SK-N-SH (cell line): Measurements from ENCODE around the gene CHIC1. TPM values are rescaled to one million over a fixed set of nuclear protein-coding genes. Genes with fewer than 3 reads are reported as not detected.

Experiments used
- CTCF ChIA-PET: fragments of 300-600, 350-600 bp; formaldehyde crosslinking; extraction: SDS; loops from one replicate; lab custom pipeline; 2021; lab: Yijun Ruan, JAX
- POLR2A ChIA-PET: fragments of 350-600 bp; sonication (Branson Sonifier 250); formaldehyde crosslinking; extraction: SDS; loops from one replicate; lab custom pipeline; 2020; ENCODE audit warnings: antibody characterized with exemption, inconsistent platforms; lab: Yijun Ruan, JAX
- DNase-seq: peaks from one replicate; pipeline ENCODE4 v3.0.0; 2012
- H2AFZ ChIP-seq: fragments of 200-600 bp; sonication (generic); 2 replicates; pipeline ENCODE4 v1.8.1; 2016; ENCODE audit warnings: antibody characterized with exemption, mild to moderate bottlenecking, low read depth
- H3F3A ChIP-seq: fragments of 200-600 bp; sonication (generic); replicated peaks from 2 replicates; pipeline ENCODE3; 2016; ENCODE audit warnings: antibody characterized with exemption, mild to moderate bottlenecking; ENCODE audit not compliant: insufficient read depth
- H3K27ac ChIP-seq, 2 experiments: fragments of 200-500 bp in 1 of 2; fragments of 200-600 bp in 1 of 2; sonication (Bioruptor generic) in 1 of 2; sonication (generic), shearing (Covaris generic) in 1 of 2; 2 replicates each; pipeline versions ENCODE4 v1.5.1 to v1.6.1; 2014 to 2016; ENCODE audit warnings: low read depth in 2 of 2, inconsistent platforms in 1 of 2, low read length in 1 of 2, mild to moderate bottlenecking in 1 of 2, mixed read lengths in 1 of 2
- H3K27me3 ChIP-seq: fragments of 200-600 bp; sonication (generic), shearing (Covaris generic); 2 replicates; pipeline ENCODE4 v1.6.1; 2016; ENCODE audit warnings: mixed run types; ENCODE audit not compliant: insufficient read depth
- H3K36me3 ChIP-seq, 2 experiments: fragments of 200-500 bp in 1 of 2; fragments of 200-600 bp in 1 of 2; sonication (Bioruptor generic) in 1 of 2; sonication (generic) in 1 of 2; replicated peaks in 1 of 2; 2 replicates each; pipeline versions ENCODE3 to v1.5.1; 2014 to 2016; ENCODE audit warnings: low read length in 1 of 2, mild to moderate bottlenecking in 1 of 2; ENCODE audit not compliant: insufficient read depth in 2 of 2, control insufficient read depth in 1 of 2
- H3K4me1 ChIP-seq, 2 experiments: fragments of 200-500 bp in 1 of 2; fragments of 200-600 bp in 1 of 2; sonication (Bioruptor generic) in 1 of 2; sonication (generic), shearing (Covaris generic) in 1 of 2; 2 replicates each; pipeline versions ENCODE4 v1.5.1 to v1.6.1; 2014 to 2016; ENCODE audit warnings: low read depth in 1 of 2, low read length in 1 of 2, mixed run types in 1 of 2; ENCODE audit not compliant: insufficient read depth in 2 of 2, control insufficient read depth in 1 of 2
- H3K4me2 ChIP-seq: fragments of 200-600 bp; sonication (generic), shearing (Covaris generic); 2 replicates; pipeline ENCODE4 v1.6.1; 2017; ENCODE audit warnings: mixed run types
- H3K4me3 ChIP-seq, 2 experiments: fragments of 200-500 bp in 1 of 2; fragments of 200-600 bp in 1 of 2; sonication (Bioruptor generic) in 1 of 2; sonication (generic), shearing (Covaris generic) in 1 of 2; 2 replicates each; pipeline versions ENCODE4 v1.5.1 to v1.8.1; 2014 to 2016; ENCODE audit warnings: low read depth in 2 of 2, inconsistent platforms in 1 of 2, low read length in 1 of 2, mild to moderate bottlenecking in 1 of 2, mixed read lengths in 1 of 2, moderate library complexity in 1 of 2
- H3K79me2 ChIP-seq: fragments of 200-600 bp; sonication (generic); 2 replicates; pipeline ENCODE4 v1.8.1; 2017; ENCODE audit warnings: mild to moderate bottlenecking; ENCODE audit not compliant: insufficient read depth
- H3K9ac ChIP-seq: fragments of 200-600 bp; sonication (generic); 2 replicates; pipeline ENCODE4 v1.6.1; 2017; ENCODE audit warnings: mixed run types
- H3K9me2 ChIP-seq: fragments of 200-600 bp; sonication (generic); 2 replicates; pipeline ENCODE4 v1.6.1; 2017; ENCODE audit warnings: mixed run types
- H3K9me3 ChIP-seq: fragments of 200-600 bp; sonication (generic); 2 replicates; pipeline ENCODE4 v1.6.1; 2017; ENCODE audit warnings: mixed run types, mild to moderate bottlenecking, moderate library complexity
- H4K20me1 ChIP-seq: fragments of 200-600 bp; sonication (generic); 2 replicates; pipeline ENCODE4 v1.6.1; 2017; ENCODE audit warnings: mild to moderate bottlenecking, mixed run types; ENCODE audit not compliant: insufficient read depth
- CHD2 ChIP-seq: fragments of 150-350 bp; IDR thresholded peaks from 2 replicates; pipeline ENCODE4 v1.6.1; 2018; ENCODE audit warnings: low read length; ENCODE audit not compliant: partially characterized antibody
- EZH2phosphoT487 ChIP-seq: fragments of 200-600 bp; sonication (generic); IDR thresholded peaks from 2 replicates; pipeline ENCODE4 v1.6.1; 2017; ENCODE audit warnings: low read depth, mixed run types, mild to moderate bottlenecking, antibody characterized with exemption, moderate library complexity, borderline replicate concordance
- FOSL2 ChIP-seq: IDR thresholded peaks from 2 replicates; pipeline ENCODE4 v1.4.0; 2012; ENCODE audit warnings: low read depth, mild to moderate bottlenecking, moderate library complexity, borderline replicate concordance
- FOXM1 ChIP-seq: IDR thresholded peaks from 2 replicates; pipeline ENCODE4 v1.4.0; 2012; ENCODE audit warnings: low read depth, mild to moderate bottlenecking
- GABPA ChIP-seq: IDR thresholded peaks from 2 replicates; pipeline ENCODE4 v1.4.0; 2012; ENCODE audit warnings: low read depth, mild to moderate bottlenecking
- JUND ChIP-seq: IDR thresholded peaks from 2 replicates; pipeline ENCODE4 v1.4.0; 2012
- NRF1 ChIP-seq: IDR thresholded peaks from 2 replicates; pipeline ENCODE4 v1.6.1; 2012; ENCODE audit warnings: low read depth, mild to moderate bottlenecking, low read length
- PBX3 ChIP-seq: IDR thresholded peaks from 2 replicates; pipeline ENCODE4; 2012
- RAD21 ChIP-seq: IDR thresholded peaks from 2 replicates; pipeline ENCODE4 v1.6.1; 2012; ENCODE audit warnings: mild to moderate bottlenecking, low read length
- SIN3A ChIP-seq: IDR thresholded peaks from 2 replicates; pipeline ENCODE4 v1.6.1; 2012; ENCODE audit warnings: low read depth, mild to moderate bottlenecking, low read length, moderate library complexity, borderline replicate concordance
- SMC3 ChIP-seq: IDR thresholded peaks from 2 replicates; pipeline ENCODE4 v1.6.1; 2012; ENCODE audit warnings: low read depth, low read length, improper control_type of control experiment
- USF2 ChIP-seq: fragments of 150-350 bp; IDR thresholded peaks from 2 replicates; pipeline ENCODE4 v1.6.1; 2017; ENCODE audit warnings: antibody characterized with exemption, low read length, low read depth, borderline replicate concordance
- WGBS: methylation state at CpG from one replicate; pipeline ENCODE4 v1.1.6; 2017; ENCODE audit warnings: low lambda C conversion rate; 5-methylcytosine and 5-hydroxymethylcytosine counted together
- polyA plus RNA-seq, 3 experiments: library from polyadenylated mRNA; depleted of rRNA; stranded (reverse); fragments of >200 nt; gene quantifications; 2 replicates each; pipeline ENCODE4 v1.2.3, GENCODE V29; 2012
- TF ChIP-seq, protein P1 (sequence below): IDR thresholded peaks from 2 replicates; pipeline ENCODE4 v1.6.1; 2012; ENCODE audit warnings: mild to moderate bottlenecking, low read depth, low read length, moderate library complexity

Gene CHIC1
- polyA plus RNA-seq, 1 of the 3 experiments (the other 2 are of a cell fraction) = 2.8 TPM

DNA sequence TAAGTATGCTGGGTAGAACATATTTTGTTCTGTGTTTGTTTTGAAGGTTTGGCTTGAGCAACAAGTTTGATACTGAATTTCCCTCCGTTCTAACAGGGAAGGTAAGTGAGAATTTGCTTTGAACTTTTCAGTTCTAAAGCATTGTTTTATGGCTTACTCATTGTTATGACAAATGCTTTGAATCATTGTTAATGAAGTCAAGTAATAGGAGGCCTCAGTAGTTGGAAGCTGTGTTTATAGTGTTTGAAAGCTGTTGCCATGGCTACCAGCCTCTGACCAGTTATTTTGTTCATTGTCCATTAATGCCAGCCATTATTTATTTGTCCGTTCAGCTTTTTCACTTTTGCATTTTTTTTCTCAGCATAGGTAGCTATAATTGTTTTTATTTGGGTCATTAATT, 14.4 kb downstream of the CHIC1 start:
- Histone ChIP-seq H3K9ac (no peak overlapping the region), H3K79me2 (no peaks in the 10 kb centered on the region), H3K4me1 (0 out of 4 replicates have a peak, but pooled peaks cover 0 to 5% of the 10 kb centered on the region in 2 experiments), H3K27ac (peak overlapping the region in 1 of 2 experiments; percentile 58; a peak in 2 of 4 replicates), H3K4me2 (no peak overlapping the region), H2AFZ (no peak overlapping the region), H3F3A (no peaks in the 10 kb centered on the region), H3K36me3 (no peaks in the 10 kb centered on the region), H3K9me2 (no peaks in the 10 kb centered on the region), H3K9me3 (no peaks in the 10 kb centered on the region), H3K4me3 (no peak overlapping the region), H3K27me3 (no peaks in the 10 kb centered on the region), H4K20me1 (no peaks in the 10 kb centered on the region)
- ChIA-PET POLR2A (no interaction called here), CTCF (no interaction called here)
- TF ChIP-seq GABPA (no peak), PBX3 (peak; percentile 79), JUND (peak; percentile 52), RAD21 (no peak), EZH2phosphoT487 (no peak), SIN3A (no peak), CHD2 (no peak), SMC3 (no peak), NRF1 (no peak), USF2 (no peak), FOXM1 (no peak), FOSL2 (peak; percentile 54; the same call in 1 of the 2 replicates)
- TF ChIP-seq, protein P1, sequence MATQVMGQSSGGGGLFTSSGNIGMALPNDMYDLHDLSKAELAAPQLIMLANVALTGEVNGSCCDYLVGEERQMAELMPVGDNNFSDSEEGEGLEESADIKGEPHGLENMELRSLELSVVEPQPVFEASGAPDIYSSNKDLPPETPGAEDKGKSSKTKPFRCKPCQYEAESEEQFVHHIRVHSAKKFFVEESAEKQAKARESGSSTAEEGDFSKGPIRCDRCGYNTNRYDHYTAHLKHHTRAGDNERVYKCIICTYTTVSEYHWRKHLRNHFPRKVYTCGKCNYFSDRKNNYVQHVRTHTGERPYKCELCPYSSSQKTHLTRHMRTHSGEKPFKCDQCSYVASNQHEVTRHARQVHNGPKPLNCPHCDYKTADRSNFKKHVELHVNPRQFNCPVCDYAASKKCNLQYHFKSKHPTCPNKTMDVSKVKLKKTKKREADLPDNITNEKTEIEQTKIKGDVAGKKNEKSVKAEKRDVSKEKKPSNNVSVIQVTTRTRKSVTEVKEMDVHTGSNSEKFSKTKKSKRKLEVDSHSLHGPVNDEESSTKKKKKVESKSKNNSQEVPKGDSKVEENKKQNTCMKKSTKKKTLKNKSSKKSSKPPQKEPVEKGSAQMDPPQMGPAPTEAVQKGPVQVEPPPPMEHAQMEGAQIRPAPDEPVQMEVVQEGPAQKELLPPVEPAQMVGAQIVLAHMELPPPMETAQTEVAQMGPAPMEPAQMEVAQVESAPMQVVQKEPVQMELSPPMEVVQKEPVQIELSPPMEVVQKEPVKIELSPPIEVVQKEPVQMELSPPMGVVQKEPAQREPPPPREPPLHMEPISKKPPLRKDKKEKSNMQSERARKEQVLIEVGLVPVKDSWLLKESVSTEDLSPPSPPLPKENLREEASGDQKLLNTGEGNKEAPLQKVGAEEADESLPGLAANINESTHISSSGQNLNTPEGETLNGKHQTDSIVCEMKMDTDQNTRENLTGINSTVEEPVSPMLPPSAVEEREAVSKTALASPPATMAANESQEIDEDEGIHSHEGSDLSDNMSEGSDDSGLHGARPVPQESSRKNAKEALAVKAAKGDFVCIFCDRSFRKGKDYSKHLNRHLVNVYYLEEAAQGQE = no peak
- DNase-seq = no peak
- WGBS = 15% methylated on average over 2 of the region's 2 CpGs
